Bronchial epithelial cell (primary cell): ENCODE data around the gene CHCHD5. TPM values are rescaled to one million over a fixed set of nuclear protein-coding genes. Genes with fewer than 3 reads are reported as not detected.
A peak's percentile ranks its signal among the peaks of the same experiment; 100 is the strongest.
"Not testable (repeated sequence)": the region's sequence is repeated elsewhere in the genome, so short reads cannot be mapped to it uniquely, and the experiment has no call there.

Source experiments
- DNase-seq: peaks from one replicate; pipeline ENCODE4 v3.0.0-alpha.2; 2010; ENCODE audit warnings: low read depth
- FAIRE-seq: peaks from 2 replicates; lab custom pipeline; 2011; peaks lifted over from hg19 to GRCh38; lab: Jason Lieb, UNC
- H3K27me3 ChIP-seq: 2 replicates; pipeline ENCODE4 v1.5.1; 2011; ENCODE audit warnings: low read length; ENCODE audit not compliant: control insufficient read depth, insufficient read depth
- H3K36me3 ChIP-seq: 2 replicates; pipeline ENCODE4 v1.5.1; 2011; ENCODE audit warnings: low read length; ENCODE audit not compliant: control insufficient read depth, insufficient read depth
- H3K4me3 ChIP-seq: 2 replicates; pipeline ENCODE4 v1.5.1; 2011; ENCODE audit warnings: mild to moderate bottlenecking, low read depth, low read length, control low read depth
- total RNA-seq: library from RNA; depleted of rRNA; stranded (reverse); fragments of >200 nt; gene quantifications from 2 replicates; pipeline ENCODE4 v1.2.1, GENCODE V29; 2014
- TF ChIP-seq, protein P1 (sequence below): IDR thresholded peaks from 2 replicates; pipeline ENCODE4 v1.5.1; 2011; ENCODE audit warnings: mild to moderate bottlenecking, moderate library complexity, low read length, control low read depth, inconsistent platforms; ENCODE audit not compliant: insufficient read depth, severe bottlenecking

CHCHD5 gene
- total RNA-seq, 1 donor from 2014 or later: 10.3 TPM

- TF ChIP-seq, protein P1, sequence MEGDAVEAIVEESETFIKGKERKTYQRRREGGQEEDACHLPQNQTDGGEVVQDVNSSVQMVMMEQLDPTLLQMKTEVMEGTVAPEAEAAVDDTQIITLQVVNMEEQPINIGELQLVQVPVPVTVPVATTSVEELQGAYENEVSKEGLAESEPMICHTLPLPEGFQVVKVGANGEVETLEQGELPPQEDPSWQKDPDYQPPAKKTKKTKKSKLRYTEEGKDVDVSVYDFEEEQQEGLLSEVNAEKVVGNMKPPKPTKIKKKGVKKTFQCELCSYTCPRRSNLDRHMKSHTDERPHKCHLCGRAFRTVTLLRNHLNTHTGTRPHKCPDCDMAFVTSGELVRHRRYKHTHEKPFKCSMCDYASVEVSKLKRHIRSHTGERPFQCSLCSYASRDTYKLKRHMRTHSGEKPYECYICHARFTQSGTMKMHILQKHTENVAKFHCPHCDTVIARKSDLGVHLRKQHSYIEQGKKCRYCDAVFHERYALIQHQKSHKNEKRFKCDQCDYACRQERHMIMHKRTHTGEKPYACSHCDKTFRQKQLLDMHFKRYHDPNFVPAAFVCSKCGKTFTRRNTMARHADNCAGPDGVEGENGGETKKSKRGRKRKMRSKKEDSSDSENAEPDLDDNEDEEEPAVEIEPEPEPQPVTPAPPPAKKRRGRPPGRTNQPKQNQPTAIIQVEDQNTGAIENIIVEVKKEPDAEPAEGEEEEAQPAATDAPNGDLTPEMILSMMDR: no peak
- H3K27me3 ChIP-seq: no peaks in the 10 kb centered on the region
- peak; percentile 69 for DNase-seq
- FAIRE-seq: no peak
- peak within 1 kb of the TSS; percentile 75 for H3K4me3 ChIP-seq
- H3K36me3 ChIP-seq: peaks cover 2% of the 10 kb centered on the region
Observed at GRCh38 chr2:112542123-112542983, 42.1 kb upstream of the CHCHD5 start, which contains the start of gene POLR1B. POLR1B (plus strand) TSS chr2:112542465; CDS start chr2:112542495, 30 bp downstream.

DNA sequence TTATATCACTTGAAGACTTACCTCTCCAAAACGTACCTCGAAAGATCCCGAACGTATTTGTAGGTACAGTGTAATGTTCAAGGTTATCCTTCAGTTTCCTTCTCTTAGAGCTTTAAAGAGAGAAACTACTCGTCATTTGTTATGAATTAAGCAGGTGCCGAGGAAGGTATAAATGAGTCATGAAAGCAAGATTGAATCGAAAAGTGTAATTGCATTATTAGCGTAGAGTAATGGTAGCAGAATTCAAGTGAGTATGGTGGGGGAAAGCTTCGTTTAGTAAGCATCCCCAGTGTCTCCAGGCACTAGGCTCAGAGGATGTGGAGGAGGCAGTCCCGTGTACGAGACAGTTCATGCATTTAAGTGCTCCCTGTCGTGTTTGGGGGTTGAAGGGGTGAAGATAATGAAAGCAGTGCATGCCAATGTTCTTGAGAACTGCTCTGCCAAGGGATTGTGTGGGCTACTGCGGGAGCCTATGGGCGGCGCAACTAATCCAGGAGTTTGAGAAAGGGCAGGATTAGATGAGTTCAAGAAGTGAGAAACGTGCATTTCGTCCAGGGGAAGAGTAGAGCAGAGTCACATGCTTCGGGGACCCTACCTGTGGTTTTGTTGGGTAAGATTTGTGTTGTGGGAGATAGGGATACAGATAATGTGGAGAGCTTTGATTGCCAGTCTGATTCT lies 41.3 kb upstream of the CHCHD5 start:
- FAIRE-seq: no peak

DNA sequence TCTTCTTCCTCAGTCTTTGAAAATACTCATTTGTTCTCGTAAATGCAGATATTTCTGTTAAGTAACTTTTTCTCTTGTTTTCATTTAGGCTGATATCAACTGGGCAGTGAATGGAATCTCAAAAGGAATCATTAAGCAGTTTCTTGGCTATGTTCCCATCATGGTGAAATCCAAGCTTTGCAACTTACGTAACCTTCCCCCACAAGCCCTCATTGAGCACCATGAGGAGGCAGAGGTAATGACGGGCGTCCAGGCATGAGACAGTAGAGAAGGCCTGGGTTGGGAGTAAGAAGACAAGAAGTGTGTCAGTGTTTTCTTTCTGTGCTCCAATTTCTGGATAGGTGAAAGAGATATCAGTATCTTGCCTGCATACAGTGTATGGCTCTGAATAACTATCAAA lies 37.1 kb upstream of the CHCHD5 start:
- peak; percentile 73 for DNase-seq
- H3K36me3 ChIP-seq: peaks cover 9% of the 10 kb centered on the region
- TF ChIP-seq, protein P1: no peak
- FAIRE-seq: no peak
- H3K4me3 ChIP-seq: no peak overlapping the region
- H3K27me3 ChIP-seq: no peaks in the 10 kb centered on the region

More for the DNA sequence above, 41.3 kb upstream of the CHCHD5 start:
- no peaks in the 10 kb centered on the region for H3K27me3 ChIP-seq
- TF ChIP-seq, protein P1: no peak
- peak; percentile 46 for DNase-seq
- H3K4me3 ChIP-seq: peak overlapping the region; percentile 75
- peaks cover 6% of the 10 kb centered on the region for H3K36me3 ChIP-seq

DNA sequence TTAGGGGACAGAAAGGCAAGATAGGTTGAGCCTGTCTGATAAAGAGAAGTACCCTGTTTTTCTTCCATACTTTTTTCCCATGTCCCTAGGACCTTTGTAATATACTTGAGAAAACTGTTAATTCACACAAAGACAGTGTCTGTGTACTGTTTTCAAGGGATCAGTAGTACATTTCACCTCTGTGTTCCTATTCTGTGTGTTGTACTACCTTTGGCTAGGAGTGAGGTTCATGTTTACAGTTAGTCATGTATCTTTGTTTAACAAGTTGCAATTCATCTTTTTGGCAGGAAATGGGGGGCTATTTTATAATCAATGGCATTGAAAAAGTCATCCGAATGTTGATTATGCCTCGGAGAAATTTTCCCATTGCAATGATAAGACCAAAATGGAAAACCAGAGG lies 35.4 kb upstream of the CHCHD5 start:
- FAIRE-seq (no peak), DNase-seq (no peak)
- TF ChIP-seq, protein P1: no peak
- no peak overlapping the region for H3K4me3 ChIP-seq
- H3K27me3 ChIP-seq: no peaks in the 10 kb centered on the region
- peaks cover 14% of the 10 kb centered on the region for H3K36me3 ChIP-seq

DNA sequence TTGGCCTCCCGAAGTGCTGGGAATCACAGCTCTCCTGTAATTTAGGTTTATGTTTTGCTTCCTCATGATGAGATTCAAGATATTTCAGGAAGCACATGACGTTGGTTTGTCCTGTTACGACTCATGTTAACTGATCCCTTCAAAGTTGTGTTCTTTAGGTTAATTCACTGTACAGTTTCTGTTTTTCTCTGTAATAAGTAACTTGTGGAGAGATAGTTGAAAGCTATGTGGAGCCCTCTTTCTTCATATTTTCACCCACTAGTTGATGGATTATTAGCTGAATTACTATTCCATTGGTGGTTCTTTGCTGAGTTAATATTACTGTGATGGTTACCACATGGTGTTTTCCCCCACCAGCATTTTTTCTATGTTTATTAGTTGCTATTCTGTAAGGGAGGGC lies 18.3 kb upstream of the CHCHD5 start:
- Histone ChIP-seq H3K4me3 (no peak overlapping the region), H3K27me3 (no peaks in the 10 kb centered on the region), H3K36me3 (peaks cover 17% of the 10 kb centered on the region)
- DNase-seq (no peak), FAIRE-seq (no peak)
- TF ChIP-seq, protein P1: no peak

- H3K36me3 ChIP-seq: peaks cover 17% of the 10 kb centered on the region
- H3K27me3 ChIP-seq, H3K4me3 ChIP-seq, FAIRE-seq, DNase-seq: not testable (repeated sequence)
Observed at GRCh38 chr2:112566508-112566907, 17.9 kb upstream of the CHCHD5 start.
